ENCODE data around the gene SLC29A2.

The SLC29A2 gene

GRCh38 chr11:66317723-66318599 lies 53.6 kb downstream of the SLC29A2 start:
- DNase-seq (ENCODE audit: low spot score), result no peak

GRCh38 chr11:66317322-66317722 lies 54.2 kb downstream of the SLC29A2 start:
- DNase-seq (ENCODE audit: low spot score), result no peak

- DNase-seq (ENCODE audit: low spot score), result no peak
These were observed 54.7 kb downstream of the SLC29A2 start, which contains the start of gene CD248 for GRCh38 chr11:66316849-66317251. TSS of gene CD248 (minus strand) at chr11:66317044. CDS start at chr11:66317027, 17 bp downstream.

- no peak for DNase-seq (ENCODE audit: low spot score)
These were observed 55.4 kb downstream of the SLC29A2 start for GRCh38 chr11:66315921-66316811.

DNA sequence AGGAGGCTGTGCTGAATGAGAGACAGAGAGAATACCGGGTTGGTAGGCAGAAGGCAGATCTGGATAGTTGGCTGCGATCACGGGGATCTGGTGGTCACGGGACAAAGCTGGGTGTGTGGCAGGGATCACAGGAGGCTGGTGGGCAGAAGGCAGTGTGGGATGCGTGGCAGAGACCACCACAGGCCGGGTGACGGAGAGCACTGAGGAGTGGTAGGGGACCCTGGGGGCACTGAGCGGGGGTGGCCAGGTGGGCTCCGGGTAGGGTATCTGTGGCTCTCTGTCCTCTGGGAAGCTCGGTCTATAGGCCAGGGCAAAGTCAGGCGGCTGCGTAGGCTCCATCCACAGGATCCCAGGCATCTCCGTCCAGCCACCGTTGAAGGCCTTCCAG lies 56.1 kb downstream of the SLC29A2 start:
- no peak for DNase-seq (ENCODE audit: low spot score)

DNA sequence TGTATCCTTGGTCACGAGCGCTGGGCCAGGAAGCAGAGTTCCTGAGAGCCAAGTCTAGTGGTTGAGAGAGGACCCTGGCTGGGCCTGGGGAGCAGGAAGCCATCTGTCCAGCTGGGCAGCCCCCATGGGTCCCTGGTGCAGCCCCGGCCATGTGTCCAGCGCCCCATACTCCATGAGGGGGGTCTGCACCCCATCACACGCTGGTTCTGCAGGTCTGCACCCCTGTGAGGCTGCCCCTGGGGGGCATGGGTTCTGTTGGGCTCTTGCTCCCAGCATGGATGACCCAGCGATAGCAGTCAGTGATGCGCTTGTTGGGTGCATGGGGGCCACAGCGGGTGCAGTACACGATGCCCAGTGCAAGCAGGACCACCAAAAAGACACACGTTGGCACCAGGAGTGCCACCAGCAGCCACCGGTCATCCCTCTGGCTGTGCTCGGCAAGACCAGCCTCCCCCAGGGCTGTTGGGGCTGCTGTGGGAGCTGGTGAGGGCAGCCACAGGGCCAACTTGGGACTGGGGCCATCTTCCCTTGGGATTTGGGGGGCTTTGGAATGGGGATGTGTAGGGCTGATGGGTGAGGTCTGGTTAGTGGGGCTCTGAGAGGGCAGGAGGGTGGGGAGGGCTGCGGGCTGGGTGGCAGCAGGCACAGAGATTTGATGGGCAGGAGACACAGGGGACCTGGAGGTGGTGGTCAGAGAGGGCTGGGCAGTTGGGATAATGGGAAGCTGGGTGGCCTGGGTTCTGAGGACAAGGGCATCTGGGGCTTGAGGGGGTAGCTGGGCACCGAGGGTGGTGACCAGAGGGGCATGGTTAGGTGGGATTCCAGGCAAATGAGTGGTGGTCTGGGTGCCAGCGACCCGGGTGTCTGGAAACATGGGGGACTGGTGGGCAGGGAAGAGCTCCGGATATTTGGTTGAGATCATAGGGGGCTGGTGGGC lies 56.7 kb downstream of the SLC29A2 start:
- DNase-seq (ENCODE audit: low spot score), result no peak

DNA sequence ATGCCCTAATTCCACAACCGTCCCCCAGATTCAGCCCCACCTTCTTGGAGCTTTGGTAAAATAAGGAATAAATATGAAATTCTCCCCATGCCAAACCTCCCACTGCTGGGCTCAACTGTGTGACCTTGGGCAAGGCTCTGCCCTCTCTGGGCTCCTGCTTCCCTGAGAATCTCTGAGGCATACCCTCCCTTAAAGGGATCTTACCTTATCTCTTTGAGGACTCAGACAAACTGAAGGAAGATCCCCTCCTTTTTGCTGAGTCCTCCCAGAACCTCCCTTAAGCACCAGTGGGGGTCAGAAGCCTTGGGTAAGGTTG lies 57.4 kb downstream of the SLC29A2 start:
- no peak for DNase-seq (ENCODE audit: low spot score)

DNA sequence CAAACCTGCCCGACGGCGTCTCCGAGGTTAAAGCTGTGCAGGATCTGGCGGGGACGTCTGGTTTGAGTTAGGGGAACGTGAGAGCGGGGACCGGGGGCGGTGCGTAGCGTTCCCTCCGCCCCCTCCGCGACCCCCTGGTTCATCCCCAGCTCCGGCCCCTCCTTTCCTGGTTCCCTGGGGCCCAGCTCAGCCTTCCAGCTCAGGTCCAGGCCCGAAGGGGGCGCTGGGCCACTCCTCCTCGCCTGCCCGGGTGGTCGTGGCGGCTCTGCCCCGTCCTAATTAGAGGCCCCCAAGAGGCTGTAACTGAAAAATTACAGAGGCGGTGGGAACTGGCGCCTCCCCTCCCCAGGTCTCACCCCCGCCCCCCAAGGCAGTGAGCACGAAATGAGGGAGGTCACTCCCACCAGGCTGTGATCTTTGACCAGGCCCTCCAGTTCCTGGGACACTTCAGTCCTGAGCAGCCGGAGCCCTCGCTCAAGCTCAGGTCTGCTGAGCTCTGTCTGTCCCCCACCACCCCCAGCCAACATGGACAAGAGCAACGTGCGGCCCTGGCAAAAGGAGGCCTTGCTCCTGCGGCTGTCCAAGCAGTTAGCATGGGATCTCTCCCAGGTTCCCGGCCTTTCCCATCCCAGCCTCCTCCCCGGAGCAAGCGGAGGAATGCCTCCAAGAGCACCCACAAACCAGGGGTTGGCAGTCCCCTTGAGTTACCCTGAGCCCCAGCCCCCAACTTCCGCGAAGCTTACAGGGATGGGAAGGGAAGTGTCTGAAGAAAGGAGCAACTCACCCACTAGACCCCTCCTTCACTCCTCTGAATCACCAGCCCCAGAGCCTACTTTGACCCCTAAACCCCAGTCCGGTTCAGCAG lies 58.0 kb downstream of the SLC29A2 start:
- no peak for DNase-seq (ENCODE audit: low spot score)

- peak; percentile 94 for DNase-seq (ENCODE audit: low spot score)
These were observed 58.8 kb downstream of the SLC29A2 start for GRCh38 chr11:66312549-66313320.
